Loucy (cell line): ENCODE measurements around the gene DAGLB.
A peak's percentile ranks its signal among the peaks of the same experiment; 100 is the strongest.

Experiments
- H2AFZ ChIP-seq: fragments of 200-600 bp; sonication (generic); 2 replicates; pipeline ENCODE4 v1.6.0; 2016; ENCODE audit warnings: antibody characterized with exemption, mild to moderate bottlenecking, low read length, moderate library complexity
- H3F3A ChIP-seq: fragments of 200-600 bp; 2 replicates; pipeline ENCODE4 v1.6.0; 2016; ENCODE audit warnings: antibody characterized with exemption, low read depth, mild to moderate bottlenecking
- H3K27me3 ChIP-seq: fragments of 200-600 bp; sonication (generic); 2 replicates; pipeline ENCODE4 v1.6.1; 2014; ENCODE audit warnings: low read length, mild to moderate bottlenecking; ENCODE audit not compliant: insufficient read depth, poor library complexity, severe bottlenecking
- H3K36me3 ChIP-seq: fragments of 200-600 bp; sonication (generic); 2 replicates; pipeline ENCODE4 v1.6.1; 2016; ENCODE audit warnings: low read length; ENCODE audit not compliant: insufficient read depth
- H3K4me1 ChIP-seq: fragments of 200-600 bp; sonication (generic); 2 replicates; pipeline ENCODE4 v1.5.1; 2014; ENCODE audit warnings: low read length, mild to moderate bottlenecking; ENCODE audit not compliant: insufficient read depth, poor library complexity, severe bottlenecking
- H3K4me2 ChIP-seq: fragments of 200-600 bp; sonication (generic); 2 replicates; pipeline ENCODE4 v1.6.0; 2014; ENCODE audit warnings: antibody characterized with exemption, low read length, low read depth, mild to moderate bottlenecking; ENCODE audit not compliant: poor library complexity, severe bottlenecking
- H3K4me3 ChIP-seq: fragments of 200-600 bp; sonication (generic); 2 replicates; pipeline ENCODE4 v1.5.1; 2014; ENCODE audit warnings: low read length, mild to moderate bottlenecking, mixed read lengths; ENCODE audit not compliant: poor library complexity, severe bottlenecking
- H3K79me2 ChIP-seq: fragments of 200-600 bp; sonication (generic); 2 replicates; pipeline ENCODE4 v1.6.1; 2014; ENCODE audit warnings: low read length; ENCODE audit not compliant: insufficient read depth
- H3K9ac ChIP-seq: fragments of 200-600 bp; sonication (generic); 2 replicates; pipeline ENCODE4 v1.6.0; 2014; ENCODE audit warnings: mild to moderate bottlenecking, low read depth, low read length, moderate library complexity; ENCODE audit not compliant: poor library complexity, severe bottlenecking
- H3K9me2 ChIP-seq: fragments of 200-600 bp; sonication (generic); replicated peaks from 2 replicates; pipeline ENCODE4 v1.6.1; 2016; ENCODE audit warnings: low read depth, low read length, mixed read lengths
- H3K9me3 ChIP-seq: fragments of 200-600 bp; sonication (generic); 2 replicates; pipeline ENCODE4 v1.6.1; 2014; ENCODE audit warnings: mild to moderate bottlenecking, antibody characterized with exemption, low read length, low read depth; ENCODE audit not compliant: insufficient read depth
- H4K20me1 ChIP-seq: fragments of 200-600 bp; sonication (generic); 2 replicates; pipeline ENCODE4 v1.6.0; 2014; ENCODE audit warnings: antibody characterized with exemption, low read length, mild to moderate bottlenecking; ENCODE audit not compliant: insufficient read depth, poor library complexity, severe bottlenecking
- CTCF ChIP-seq: fragments of 200-600 bp; sonication (generic); conservative IDR thresholded peaks from 2 replicates; pipeline ENCODE4 v1.5.1; 2014; ENCODE audit warnings: mild to moderate bottlenecking, antibody characterized with exemption, low read length
- EZH2phosphoT487 ChIP-seq: fragments of 200-600 bp; IDR thresholded peaks from 2 replicates; pipeline ENCODE4 v1.6.1; 2018; ENCODE audit warnings: antibody characterized with exemption, mild to moderate bottlenecking, moderate library complexity, borderline replicate concordance

The DAGLB gene

GRCh38 chr7:6480323-6480660, 32.5 kb upstream of the DAGLB start:
- TF ChIP-seq CTCF (no peak), EZH2phosphoT487 (no peak)
- no peaks in the 10 kb centered on the region for H3K36me3 ChIP-seq
- H3K9me3 ChIP-seq: no peaks in the 10 kb centered on the region
- H3K27me3 ChIP-seq: no peaks in the 10 kb centered on the region
- H3K9ac ChIP-seq: peak overlapping the region; percentile 27
- peaks cover 82% of the 10 kb centered on the region for H4K20me1 ChIP-seq
- H3K4me2 ChIP-seq: peak overlapping the region; percentile 74
- peak overlapping the region; percentile 100 for H3K4me3 ChIP-seq
- H2AFZ ChIP-seq: no peak overlapping the region
- no peaks in the 10 kb centered on the region for H3F3A ChIP-seq
- H3K79me2 ChIP-seq: peaks cover 86% of the 10 kb centered on the region
- H3K4me1 ChIP-seq: peaks cover 32% of the 10 kb centered on the region
- H3K9me2 ChIP-seq: no peaks in the 10 kb centered on the region

- peaks cover 29% of the 10 kb centered on the region for H3K4me1 ChIP-seq
- no peaks in the 10 kb centered on the region for H3K9me2 ChIP-seq
- no peaks in the 10 kb centered on the region for H3F3A ChIP-seq
- no peak overlapping the region for H3K4me3 ChIP-seq
- H3K4me2 ChIP-seq: peak overlapping the region; percentile 39
- H3K79me2 ChIP-seq: peaks cover 98% of the 10 kb centered on the region
- H3K27me3 ChIP-seq: no peaks in the 10 kb centered on the region
- H2AFZ ChIP-seq: no peak overlapping the region
- TF ChIP-seq CTCF (no peak), EZH2phosphoT487 (no peak)
- H3K9ac ChIP-seq: no peak overlapping the region
- peaks cover 91% of the 10 kb centered on the region for H4K20me1 ChIP-seq
- no peaks in the 10 kb centered on the region for H3K9me3 ChIP-seq
- H3K36me3 ChIP-seq: peaks cover 6% of the 10 kb centered on the region; the same call in 1 of the 2 replicates
These were observed 31.3 kb upstream of the DAGLB start for GRCh38 chr7:6479067-6479466.

- no peak overlapping the region for H3K4me3 ChIP-seq
- H3K27me3 ChIP-seq: no peaks in the 10 kb centered on the region
- H2AFZ ChIP-seq: no peak overlapping the region
- peaks cover 15% of the 10 kb centered on the region; the same call in 1 of the 2 replicates for H3K36me3 ChIP-seq
- peaks cover 29% of the 10 kb centered on the region for H3K4me1 ChIP-seq
- H3K9me2 ChIP-seq: no peaks in the 10 kb centered on the region
- H3K4me2 ChIP-seq: no peak overlapping the region
- no peak overlapping the region for H3K9ac ChIP-seq
- peaks cover 98% of the 10 kb centered on the region for H3K79me2 ChIP-seq
- H3F3A ChIP-seq: no peaks in the 10 kb centered on the region
- no peaks in the 10 kb centered on the region for H3K9me3 ChIP-seq
- TF ChIP-seq EZH2phosphoT487 (no peak), CTCF (no peak)
- peaks cover 94% of the 10 kb centered on the region for H4K20me1 ChIP-seq
These were observed 30.4 kb upstream of the DAGLB start for GRCh38 chr7:6478186-6478585.
